H1 (cell line): Measurements from ENCODE around the gene FHIT. TPM values are rescaled to one million over a fixed set of nuclear protein-coding genes. Genes with fewer than 3 reads are reported as not detected.
A peak's percentile ranks its signal among the peaks of the same experiment; 100 is the strongest.

Experiments used
- CTCF ChIA-PET: fragments of 300-600 bp; sonication (Branson Sonifier 250); formaldehyde crosslinking; loops from one replicate; lab custom pipeline; 2021; ENCODE audit not compliant: partially characterized antibody; lab: Charles Lee
- POLR2A ChIA-PET: fragments of 300-600 bp; sonication (Branson Sonifier 250); formaldehyde crosslinking; loops from one replicate; lab custom pipeline; 2021; ENCODE audit warnings: inconsistent platforms; ENCODE audit not compliant: partially characterized antibody; lab: Charles Lee
- DNase-seq, 2 experiments: peaks; one replicate each; pipeline versions ENCODE4 v3.0.0 to v3.0.0-alpha.2; 2010 to 2022; ENCODE audit warnings: low spot score in 2 of 2, low read depth in 1 of 2, mixed read lengths in 1 of 2
- FAIRE-seq: peaks from 2 replicates; lab custom pipeline; 2011; peaks lifted over from hg19 to GRCh38; lab: Jason Lieb, UNC
- H2AFZ ChIP-seq: 2 replicates; pipeline ENCODE4 v1.8.1; 2012; ENCODE audit warnings: low read length, inconsistent platforms
- H2AK5ac ChIP-seq: 2 replicates; pipeline ENCODE4 v1.6.1; 2013; ENCODE audit warnings: low read depth, low read length
- H2BK120ac ChIP-seq: replicated peaks from 2 replicates; pipeline ENCODE3; 2013; ENCODE audit warnings: low read depth, low read length, inconsistent platforms
- H2BK12ac ChIP-seq: 2 replicates; pipeline ENCODE4 v1.6.1; 2013; ENCODE audit warnings: low read depth, low read length
- H2BK15ac ChIP-seq: 2 replicates; pipeline ENCODE4 v1.6.1; 2013; ENCODE audit warnings: low read length
- H2BK20ac ChIP-seq: 2 replicates; pipeline ENCODE4 v1.6.1; 2013; ENCODE audit warnings: low read length
- H2BK5ac ChIP-seq: 2 replicates; pipeline ENCODE4 v1.6.1; 2013; ENCODE audit warnings: low read depth, low read length
- H3K14ac ChIP-seq: 2 replicates; pipeline ENCODE4 v1.6.1; 2013; ENCODE audit warnings: inconsistent platforms; ENCODE audit not compliant: insufficient read length
- H3K18ac ChIP-seq: 2 replicates; pipeline ENCODE4 v1.6.1; 2013; ENCODE audit warnings: low read length; ENCODE audit errors: extremely low read depth
- H3K23ac ChIP-seq: 2 replicates; pipeline ENCODE4 v1.6.1; 2013; ENCODE audit warnings: inconsistent platforms; ENCODE audit not compliant: insufficient read length
- H3K23me2 ChIP-seq: 2 replicates; pipeline ENCODE4 v1.6.1; 2013; ENCODE audit warnings: low read depth, low read length
- H3K27ac ChIP-seq: 2 replicates; pipeline ENCODE4 v1.6.1; 2011; ENCODE audit warnings: low read depth, low read length, inconsistent platforms
- H3K27me3 ChIP-seq, 4 experiments: replicated peaks in 1 of 4; 1 replicate in 1 of 4; 2 replicates in 3 of 4; pipeline versions ENCODE4 v1.6.1 to v1.8.1; 2011 to 2013; ENCODE audit warnings: low read length in 3 of 4, mild to moderate bottlenecking in 3 of 4, inconsistent platforms in 2 of 4, mixed read lengths in 2 of 4, moderate library complexity in 1 of 4; ENCODE audit not compliant: control insufficient read depth in 3 of 4, insufficient read depth in 3 of 4; ENCODE audit errors: extremely low read depth in 1 of 4
- H3K36me3 ChIP-seq, 4 experiments: 2 replicates each; pipeline versions ENCODE4 v1.6.1 to v1.8.1; 2011 to 2013; ENCODE audit warnings: mild to moderate bottlenecking in 4 of 4, low read length in 3 of 4, moderate library complexity in 2 of 4, control low read depth in 1 of 4, inconsistent platforms in 1 of 4; ENCODE audit not compliant: insufficient read depth in 4 of 4, control insufficient read depth in 2 of 4
- H3K4ac ChIP-seq: replicated peaks from 2 replicates; pipeline ENCODE3; 2013; ENCODE audit warnings: low read length, low read depth, mixed read lengths, inconsistent platforms; ENCODE audit not compliant: insufficient read length
- H3K4me1 ChIP-seq, 4 experiments: replicated peaks in 1 of 4; 1 replicate in 1 of 4; 2 replicates in 3 of 4; pipeline versions ENCODE4 v1.6.1 to v1.8.1; 2011 to 2013; ENCODE audit warnings: low read length in 3 of 4, inconsistent platforms in 2 of 4, mixed read lengths in 1 of 4; ENCODE audit not compliant: insufficient read depth in 4 of 4, control insufficient read depth in 3 of 4
- H3K4me2 ChIP-seq, 2 experiments: 2 replicates each; pipeline versions ENCODE4 v1.6.1 to v1.8.1; 2011 to 2013; ENCODE audit warnings: low read depth in 2 of 2, low read length in 2 of 2, control low read depth in 1 of 2, inconsistent platforms in 1 of 2, mild to moderate bottlenecking in 1 of 2; ENCODE audit not compliant: insufficient read depth in 1 of 2
- H3K4me3 ChIP-seq, 4 experiments: fragments of 200-600, 300-600 bp in 1 of 4; sonication (generic), shearing (Covaris generic), sonication (Bioruptor Twin) in 1 of 4; 2 replicates each; pipeline versions ENCODE4 v1.5.1 to v1.8.1; 2011 to 2016; ENCODE audit warnings: low read length in 4 of 4, low read depth in 3 of 4, control low read depth in 2 of 4, inconsistent platforms in 2 of 4, mild to moderate bottlenecking in 2 of 4, mixed read lengths in 1 of 4, moderate library complexity in 1 of 4; ENCODE audit not compliant: insufficient read depth in 2 of 4; ENCODE audit errors: extremely low read depth in 1 of 4
- H3K56ac ChIP-seq: replicated peaks from 2 replicates; pipeline ENCODE3; 2013; ENCODE audit warnings: low read depth, mild to moderate bottlenecking, mixed read lengths, low read length, inconsistent platforms; ENCODE audit not compliant: insufficient read length
- H3K79me1 ChIP-seq: 2 replicates; pipeline ENCODE4 v1.6.1; 2013; ENCODE audit warnings: low read depth, low read length, control low read depth
- H3K79me2 ChIP-seq, 2 experiments: 2 replicates each; pipeline versions ENCODE4 v1.6.1 to v1.8.1; 2012 to 2013; ENCODE audit warnings: low read length in 2 of 2, mild to moderate bottlenecking in 2 of 2, inconsistent platforms in 1 of 2; ENCODE audit not compliant: insufficient read depth in 2 of 2, control insufficient read depth in 1 of 2
- H3K9ac ChIP-seq, 4 experiments: replicated peaks in 1 of 4; 1 replicate in 1 of 4; 2 replicates in 3 of 4; pipeline versions ENCODE4 v1.6.1 to v1.8.1; 2011 to 2013; ENCODE audit warnings: low read depth in 3 of 4, low read length in 3 of 4, control low read depth in 2 of 4, mild to moderate bottlenecking in 2 of 4, moderate library complexity in 2 of 4, inconsistent platforms in 1 of 4; ENCODE audit errors: extremely low read depth in 1 of 4
- H3K9me3 ChIP-seq, 2 experiments: 2 replicates each; pipeline versions ENCODE4 v1.6.1 to v1.8.1; 2012 to 2013; ENCODE audit warnings: mild to moderate bottlenecking in 2 of 2, moderate library complexity in 2 of 2, control low read depth in 1 of 2, inconsistent platforms in 1 of 2, low read depth in 1 of 2, low read length in 1 of 2, mixed read lengths in 1 of 2; ENCODE audit not compliant: insufficient read depth in 2 of 2
- H4K20me1 ChIP-seq, 2 experiments: replicated peaks in 1 of 2; 2 replicates each; pipeline versions ENCODE3 to v1.8.1; 2011 to 2013; ENCODE audit warnings: inconsistent platforms in 2 of 2, low read length in 2 of 2, mild to moderate bottlenecking in 1 of 2; ENCODE audit not compliant: insufficient read depth in 2 of 2, control insufficient read depth in 1 of 2
- H4K5ac ChIP-seq: 2 replicates; pipeline ENCODE4 v1.6.1; 2013; ENCODE audit warnings: low read length, low read depth, mixed read lengths, inconsistent platforms; ENCODE audit not compliant: insufficient read length
- H4K8ac ChIP-seq: 2 replicates; pipeline ENCODE4 v1.8.0; 2013; ENCODE audit warnings: mild to moderate bottlenecking, moderate library complexity, low read length, inconsistent platforms; ENCODE audit not compliant: insufficient read depth; ENCODE audit errors: extremely low read depth
- H4K91ac ChIP-seq: replicated peaks from 2 replicates; pipeline ENCODE3; 2013; ENCODE audit warnings: low read length, mixed read lengths, inconsistent platforms; ENCODE audit not compliant: insufficient read length
- RAD21 ChIP-seq, 2 experiments: IDR thresholded peaks in 1 of 2; conservative IDR thresholded peaks in 1 of 2; 2 replicates each; pipeline ENCODE4 v1.6.1; 2011; ENCODE audit warnings: low read depth in 2 of 2, low read length in 2 of 2, improper control_type of control experiment in 1 of 2, inconsistent platforms in 1 of 2, mild to moderate bottlenecking in 1 of 2, moderate library complexity in 1 of 2
- SP4 ChIP-seq: IDR thresholded peaks from 2 replicates; pipeline ENCODE4 v1.6.1; 2012; ENCODE audit warnings: low read length, inconsistent platforms
- TEAD4 ChIP-seq: IDR thresholded peaks from 2 replicates; pipeline ENCODE4 v1.6.1; 2012; ENCODE audit warnings: low read depth, low read length, inconsistent platforms, mixed read lengths
- WGBS, 2 experiments: shearing (Covaris generic) in 1 of 2; methylation state at CpG; one replicate each; pipeline versions ENCODE4 v1.1.6 to v1.1.7; 2013 to 2015; ENCODE audit warnings: low lambda C conversion rate in 2 of 2, mixed read lengths in 2 of 2, inconsistent platforms in 1 of 2, low coverage in 1 of 2, missing lambda C conversion rate in 1 of 2; ENCODE audit not compliant: insufficient replicate concordance in 2 of 2, insufficient coverage in 1 of 2, insufficient read length in 1 of 2; ENCODE audit errors: extremely low coverage in 1 of 2, missing lambda C conversion rate in 1 of 2; 5-methylcytosine and 5-hydroxymethylcytosine counted together
- polyA plus RNA-seq, 7 experiments: library from polyadenylated mRNA; depleted of rRNA in 3 of 7; stranded (reverse) in 5 of 7; unstranded in 2 of 7; fragments of >200 nt in 5 of 7; fragments of 200-250 nt in 2 of 7; gene quantifications; 1 replicate in 5 of 7; 2 replicates in 1 of 7; 4 replicates in 1 of 7; pipeline versions ENCODE4 v1.2.1 to v1.2.3, GENCODE V29; 2011 to 2013; ENCODE audit warnings: missing spikeins in 2 of 7, mixed read lengths in 2 of 7
- total RNA-seq: library from RNA; stranded (reverse); fragmentation: NEBNext Ultra II Directional; extraction: Animal tissue kit (Norgen Biotek cat#: 25700); gene quantifications from 2 replicates; pipeline ENCODE4 v1.2.1, GENCODE V29; 2021
- TF ChIP-seq, protein P1 (sequence below): IDR thresholded peaks from 2 replicates; pipeline ENCODE4 v1.6.1; 2012; ENCODE audit warnings: inconsistent platforms
- TF ChIP-seq, protein P2 (sequence below): IDR thresholded peaks from 2 replicates; pipeline ENCODE4 v1.6.1; 2011; ENCODE audit warnings: low read length, improper control_type of control experiment

Gene FHIT
- total and polyA plus RNA-seq, 2 of the 8 experiments (the other 6 are each of a cell fraction or from before 2014, with no cell fraction given) = 1.2 to 3.2 TPM

DNA sequence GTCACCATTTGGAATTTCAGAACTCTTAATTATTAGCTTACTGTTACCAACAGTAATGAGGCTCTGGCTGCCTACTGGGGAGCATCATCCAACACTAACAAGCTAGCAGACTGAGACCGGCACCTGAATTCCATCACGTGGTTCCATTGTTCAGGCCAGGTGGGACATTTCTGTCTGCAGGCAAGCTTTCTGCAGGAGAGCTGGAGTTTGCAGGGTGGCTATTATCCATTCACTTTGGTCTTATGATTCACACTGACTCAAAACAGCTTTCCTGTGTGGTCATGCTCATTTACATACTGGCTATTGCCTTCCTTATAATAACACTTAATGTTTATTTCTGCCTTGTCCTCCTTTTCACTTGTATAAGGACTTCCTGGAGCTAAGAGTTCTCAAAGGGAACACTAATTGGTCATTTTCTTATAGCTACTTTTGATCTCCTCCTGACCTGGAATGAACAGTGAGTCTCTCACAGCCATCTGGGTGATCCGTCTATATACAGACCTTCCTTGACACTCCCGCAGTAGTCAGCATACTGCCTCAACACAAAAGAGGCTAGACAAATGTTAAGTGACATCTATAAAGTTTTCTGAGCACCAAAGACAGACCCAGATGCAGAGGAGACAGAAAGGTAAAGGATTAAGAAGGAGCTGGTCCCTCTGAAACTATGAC is 695.4 kb downstream of the FHIT start:
- H3K4me2 ChIP-seq = peak overlapping the region; percentile 26 to 41; a peak in 2 of 4 replicates
- no peak overlapping the region for H4K91ac ChIP-seq
- no peaks in the 10 kb centered on the region for H3K79me2 ChIP-seq
- no peak overlapping the region for H2BK5ac ChIP-seq
- no peaks in the 10 kb centered on the region for H4K20me1 ChIP-seq
- H3K9me3 ChIP-seq = no peaks in the 10 kb centered on the region; a peak in 1 of 4 replicates
- H3K79me1 ChIP-seq = no peaks in the 10 kb centered on the region
- no peaks in the 10 kb centered on the region for H3K23me2 ChIP-seq
- no peak overlapping the region for H3K14ac ChIP-seq
- DNase-seq (peak in 1 of 2 experiments; percentile 82), FAIRE-seq (peak; percentile 78)
- H3K4me3 ChIP-seq = no peak overlapping the region
- no peak overlapping the region for H3K4ac ChIP-seq
- H2BK120ac ChIP-seq = no peak overlapping the region
- H2BK20ac ChIP-seq = no peak overlapping the region
- H3K56ac ChIP-seq = no peak overlapping the region
- no peak overlapping the region for H2AK5ac ChIP-seq
- no peak overlapping the region for H4K8ac ChIP-seq
- peaks cover 0 to 15% (median 9%) of the 10 kb centered on the region in 4 experiments; a peak in 4 of 7 replicates for H3K4me1 ChIP-seq
- no peak overlapping the region for H2BK15ac ChIP-seq
- no peak overlapping the region for H3K23ac ChIP-seq
- H3K18ac ChIP-seq = no peak overlapping the region
- POLR2A ChIA-PET = interaction anchor here (0.8 to 1.6 kb wide), 2 partner anchors 10 to 19 kb away, joined by 3 read pairs; no protein-coding TSS in a partner anchor
- H3K9ac ChIP-seq = no peak overlapping the region
- H3K36me3 ChIP-seq = peaks cover 0 to 3% (median 0%) of the 10 kb centered on the region in 4 experiments; a peak in 1 of 8 replicates
- no peaks in the 10 kb centered on the region; a peak in 1 of 7 replicates for H3K27me3 ChIP-seq
- H2BK12ac ChIP-seq = no peak overlapping the region
- H4K5ac ChIP-seq = no peak overlapping the region
- no peak overlapping the region for H3K27ac ChIP-seq
- H2AFZ ChIP-seq = no peak overlapping the region
- CTCF ChIA-PET = interaction anchor here (0.6 to 1.4 kb wide), 4 partner anchors 22 to 697 kb away, joined by 3 to 4 read pairs (median 4); no protein-coding TSS in a partner anchor
- 11% methylated on average over 4 of the region's 4 CpGs; no CpG with 5 or more reads in 1 of the 2 experiments for WGBS, 2 experiments
- TF ChIP-seq, protein P1, sequence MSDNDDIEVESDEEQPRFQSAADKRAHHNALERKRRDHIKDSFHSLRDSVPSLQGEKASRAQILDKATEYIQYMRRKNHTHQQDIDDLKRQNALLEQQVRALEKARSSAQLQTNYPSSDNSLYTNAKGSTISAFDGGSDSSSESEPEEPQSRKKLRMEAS = peak; percentile 85
- TF ChIP-seq RAD21 (IDR thresholded peaks at IDR 0.05 in 1 of 2, conservative IDR thresholded peaks at IDR 0.05 in 1 of 2; ENCODE audit: low read depth in 2 of 2, low read length in 2 of 2) (0 out of 4 replicates have a peak, but pooled peaks of 1 of the 2 experiments have one; percentile 6), SP4 (no peak), TEAD4 (peak; percentile 48; the same call in 1 of the 2 replicates)
- TF ChIP-seq, protein P2, sequence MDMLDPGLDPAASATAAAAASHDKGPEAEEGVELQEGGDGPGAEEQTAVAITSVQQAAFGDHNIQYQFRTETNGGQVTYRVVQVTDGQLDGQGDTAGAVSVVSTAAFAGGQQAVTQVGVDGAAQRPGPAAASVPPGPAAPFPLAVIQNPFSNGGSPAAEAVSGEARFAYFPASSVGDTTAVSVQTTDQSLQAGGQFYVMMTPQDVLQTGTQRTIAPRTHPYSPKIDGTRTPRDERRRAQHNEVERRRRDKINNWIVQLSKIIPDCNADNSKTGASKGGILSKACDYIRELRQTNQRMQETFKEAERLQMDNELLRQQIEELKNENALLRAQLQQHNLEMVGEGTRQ = peak; percentile 80
